HEK293 (cell line): ENCODE data around the gene ATP8A2.

Source experiments
- ATF2 ChIP-seq: fragments of 450-650 bp; formaldehyde crosslinking; IDR thresholded peaks from 2 replicates; pipeline ENCODE4 v1.5.1; 2016; ENCODE audit warnings: missing biosample characterization, missing genetic modification characterization, low read depth
- BCL11A ChIP-seq: fragments of 450-650 bp; formaldehyde crosslinking; IDR thresholded peaks from 2 replicates; pipeline ENCODE4 v1.5.1; 2016; ENCODE audit warnings: low read depth, missing biosample characterization, missing genetic modification characterization
- CTCF ChIP-seq: fragments of 450-650 bp; formaldehyde crosslinking; IDR thresholded peaks from 2 replicates; pipeline ENCODE4 v1.5.1; 2016; ENCODE audit warnings: missing biosample characterization, missing genetic modification characterization
- REST ChIP-seq: fragments of 450-650 bp; formaldehyde crosslinking; IDR thresholded peaks from 2 replicates; pipeline ENCODE4 v1.5.1; 2016; ENCODE audit warnings: missing biosample characterization, missing genetic modification characterization
- SALL2 ChIP-seq: fragments of 450-650 bp; formaldehyde crosslinking; IDR thresholded peaks from 2 replicates; pipeline ENCODE4 v1.5.0; 2017; ENCODE audit warnings: missing biosample characterization, mild to moderate bottlenecking, missing genetic modification characterization, borderline replicate concordance
- ZNF10 ChIP-seq: fragments of 450-650 bp; formaldehyde crosslinking; IDR thresholded peaks from 2 replicates; pipeline ENCODE4 v1.5.1; 2017; ENCODE audit warnings: missing biosample characterization, missing genetic modification characterization
- ZNF274 ChIP-seq, 2 experiments: fragments of 200-500 bp in 1 of 2; fragments of 450-650 bp in 1 of 2; sonication (Bioruptor generic) in 1 of 2; formaldehyde crosslinking in 1 of 2; IDR thresholded peaks; 2 replicates each; pipeline versions ENCODE4 v1.5.1 to v1.6.1; 2014 to 2016; ENCODE audit warnings: borderline replicate concordance in 1 of 2, inconsistent platforms in 1 of 2, low read length in 1 of 2, missing biosample characterization in 1 of 2, missing genetic modification characterization in 1 of 2
- ZNF510 ChIP-seq: fragments of 450-650 bp; formaldehyde crosslinking; IDR thresholded peaks from 2 replicates; pipeline ENCODE4 v1.5.1; 2018; ENCODE audit warnings: mild to moderate bottlenecking, missing genetic modification characterization, missing biosample characterization; ENCODE audit not compliant: insufficient replicate concordance
- ZNF704 ChIP-seq: fragments of 450-650 bp; formaldehyde crosslinking; IDR thresholded peaks from 2 replicates; pipeline ENCODE4 v1.5.1; 2016; ENCODE audit warnings: missing biosample characterization, missing genetic modification characterization
- ZNF76 ChIP-seq: fragments of 450-650 bp; formaldehyde crosslinking; IDR thresholded peaks from 2 replicates; pipeline ENCODE4; 2016; ENCODE audit warnings: low read depth, missing biosample characterization, missing genetic modification characterization, borderline replicate concordance
- ZSCAN18 ChIP-seq: fragments of 450-650 bp; formaldehyde crosslinking; IDR thresholded peaks from 2 replicates; pipeline ENCODE4 v1.5.1; 2016; ENCODE audit warnings: missing biosample characterization, missing genetic modification characterization
- ZXDB ChIP-seq: fragments of 450-650 bp; formaldehyde crosslinking; IDR thresholded peaks from 2 replicates; pipeline ENCODE4 v1.5.1; 2016; ENCODE audit warnings: missing biosample characterization, missing genetic modification characterization
- TF ChIP-seq, protein P1 (sequence below): fragments of 450-650 bp; formaldehyde crosslinking; IDR thresholded peaks from 2 replicates; pipeline ENCODE4 v1.5.1; 2016; ENCODE audit warnings: missing biosample characterization, missing genetic modification characterization, borderline replicate concordance

GRCh38 chr13:26020891-26021290 lies 649.1 kb downstream of the ATP8A2 start:
- TF ChIP-seq BCL11A (tag by site-specific recombination): no peak
- TF ChIP-seq CTCF (tag by site-specific recombination): no peak
- TF ChIP-seq ATF2 (tag by site-specific recombination): no peak
- TF ChIP-seq ZSCAN18 (tag by site-specific recombination): no peak
- TF ChIP-seq ZXDB (tag by site-specific recombination): no peak
- no peak for TF ChIP-seq ZNF510
- no peak for TF ChIP-seq ZNF704
- no peak for TF ChIP-seq ZNF76
- no peak for TF ChIP-seq ZNF10 (tag by site-specific recombination)
- TF ChIP-seq ZNF274 (IDR thresholded peaks at IDR 0.05; ENCODE audit: low read length): no peak
- TF ChIP-seq ZNF274 (tag by site-specific recombination; IDR thresholded peaks at IDR 0.05; ENCODE audit: borderline replicate concordance): no peak
- TF ChIP-seq, protein P1, sequence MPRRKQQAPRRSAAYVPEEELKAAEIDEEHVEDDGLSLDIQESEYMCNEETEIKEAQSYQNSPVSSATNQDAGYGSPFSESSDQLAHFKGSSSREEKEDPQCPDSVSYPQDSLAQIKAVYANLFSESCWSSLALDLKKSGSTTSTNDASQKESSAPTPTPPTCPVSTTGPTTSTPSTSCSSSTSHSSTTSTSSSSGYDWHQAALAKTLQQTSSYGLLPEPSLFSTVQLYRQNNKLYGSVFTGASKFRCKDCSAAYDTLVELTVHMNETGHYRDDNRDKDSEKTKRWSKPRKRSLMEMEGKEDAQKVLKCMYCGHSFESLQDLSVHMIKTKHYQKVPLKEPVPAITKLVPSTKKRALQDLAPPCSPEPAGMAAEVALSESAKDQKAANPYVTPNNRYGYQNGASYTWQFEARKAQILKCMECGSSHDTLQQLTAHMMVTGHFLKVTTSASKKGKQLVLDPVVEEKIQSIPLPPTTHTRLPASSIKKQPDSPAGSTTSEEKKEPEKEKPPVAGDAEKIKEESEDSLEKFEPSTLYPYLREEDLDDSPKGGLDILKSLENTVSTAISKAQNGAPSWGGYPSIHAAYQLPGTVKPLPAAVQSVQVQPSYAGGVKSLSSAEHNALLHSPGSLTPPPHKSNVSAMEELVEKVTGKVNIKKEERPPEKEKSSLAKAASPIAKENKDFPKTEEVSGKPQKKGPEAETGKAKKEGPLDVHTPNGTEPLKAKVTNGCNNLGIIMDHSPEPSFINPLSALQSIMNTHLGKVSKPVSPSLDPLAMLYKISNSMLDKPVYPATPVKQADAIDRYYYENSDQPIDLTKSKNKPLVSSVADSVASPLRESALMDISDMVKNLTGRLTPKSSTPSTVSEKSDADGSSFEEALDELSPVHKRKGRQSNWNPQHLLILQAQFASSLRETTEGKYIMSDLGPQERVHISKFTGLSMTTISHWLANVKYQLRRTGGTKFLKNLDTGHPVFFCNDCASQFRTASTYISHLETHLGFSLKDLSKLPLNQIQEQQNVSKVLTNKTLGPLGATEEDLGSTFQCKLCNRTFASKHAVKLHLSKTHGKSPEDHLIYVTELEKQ (tag by site-specific recombination): no peak
- TF ChIP-seq REST (tag by site-specific recombination): no peak
- TF ChIP-seq SALL2 (tag by site-specific recombination): no peak
